NCI-H2171 (cell line): ENCODE data around the gene GGTA1.
"Not testable (repeated sequence)": the region's sequence is repeated elsewhere in the genome, so short reads cannot be mapped to it uniquely, and the experiment has no call there.

Experiments used
- DNase-seq: peaks from one replicate; lab custom pipeline; 2025; lab: John Stamatoyannopoulos, UW

The GGTA1 gene

GRCh38 chr9:121458449-121458848 lies 41.2 kb downstream of the GGTA1 start:
- DNase-seq = not testable (repeated sequence)

DNA sequence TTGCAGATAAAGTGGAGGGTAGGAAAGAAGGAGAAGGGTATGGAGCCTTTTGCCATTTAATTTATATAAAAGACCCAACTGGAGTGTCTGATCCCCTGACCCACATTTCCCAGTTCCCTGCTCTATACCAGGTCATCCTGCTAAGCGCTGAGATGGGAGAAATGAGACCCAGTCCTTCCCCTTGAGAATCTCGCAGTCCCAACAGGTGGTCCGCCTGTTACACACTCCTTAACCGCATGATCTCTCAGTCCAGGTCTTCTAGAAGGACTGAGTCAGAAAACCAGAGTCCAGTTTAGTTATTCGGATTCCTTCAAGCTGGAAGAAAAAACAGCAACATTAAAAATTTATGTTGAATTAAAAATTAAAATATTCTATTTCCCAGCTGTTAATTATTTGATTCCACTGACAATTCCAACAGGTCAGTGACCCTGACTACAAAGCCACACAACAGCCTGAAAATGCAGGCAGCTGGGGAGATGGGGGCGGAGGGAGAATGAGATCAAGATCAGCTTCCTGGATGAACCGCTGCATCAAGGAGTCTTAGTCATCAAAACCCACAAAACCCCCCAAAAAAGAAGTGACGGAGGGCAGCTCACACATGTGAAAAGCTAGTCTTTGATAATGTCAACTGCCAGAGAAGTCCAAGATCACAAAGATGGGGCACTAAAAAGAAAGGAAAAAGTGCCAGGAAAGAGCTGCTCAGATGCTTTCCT lies 44.0 kb downstream of the GGTA1 start:
- DNase-seq = no peak

- DNase-seq = no peak
These were observed 44.7 kb downstream of the GGTA1 start for GRCh38 chr9:121454972-121455371.

DNA sequence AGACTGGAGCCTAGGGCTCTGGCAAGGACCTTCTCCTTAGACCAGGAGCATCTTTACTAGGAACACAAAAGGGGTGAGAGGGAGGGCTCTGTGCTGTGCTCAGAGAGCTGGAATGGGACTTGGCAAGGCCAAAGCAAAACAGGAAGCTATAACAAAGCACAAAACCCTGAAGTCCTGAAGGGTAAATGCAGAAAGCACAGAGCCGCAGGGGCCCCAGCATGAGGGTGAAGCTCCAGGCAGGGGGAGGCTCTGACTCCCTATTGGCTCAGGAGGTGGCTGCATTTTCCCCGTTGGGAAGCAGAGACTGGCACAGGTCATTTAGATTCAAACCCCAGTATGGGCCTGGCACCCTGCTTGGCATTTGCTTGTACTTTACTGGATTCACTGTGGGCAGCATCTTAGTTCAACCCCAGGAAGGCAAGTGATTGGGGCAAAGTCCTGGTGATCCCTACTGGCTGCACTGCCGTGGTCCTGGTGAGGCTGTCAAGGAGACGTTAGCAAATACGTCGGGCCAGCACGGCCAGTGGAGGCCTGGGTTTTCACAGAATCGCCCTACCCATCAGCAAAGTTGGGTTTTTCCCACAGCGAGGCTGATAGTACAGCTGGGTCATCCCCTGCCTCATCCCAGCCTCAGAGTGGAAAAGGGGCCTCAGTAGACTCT lies 46.3 kb downstream of the GGTA1 start:
- no peak for DNase-seq

- no peak for DNase-seq
These were observed 47.6 kb downstream of the GGTA1 start for GRCh38 chr9:121452085-121452484.

DNA sequence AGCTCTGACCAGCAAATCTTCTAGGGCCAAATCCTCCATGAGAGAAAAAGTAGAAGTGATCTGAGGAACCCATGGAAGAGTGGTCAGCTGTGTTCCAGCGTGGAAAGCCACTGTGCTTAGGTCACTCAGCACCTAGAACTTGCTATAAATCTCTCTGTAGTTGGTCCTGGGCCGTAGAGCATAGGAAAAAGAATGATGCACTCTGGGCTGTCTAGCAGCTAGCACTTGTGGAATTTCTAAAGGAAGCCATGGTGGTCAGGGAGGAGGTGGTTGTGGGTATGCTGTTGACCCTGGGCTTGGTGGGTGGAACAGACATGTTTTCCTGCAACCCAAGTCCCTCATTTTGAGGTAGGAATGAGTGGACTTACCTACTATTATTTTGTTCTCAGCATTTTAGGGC lies 48.1 kb downstream of the GGTA1 start:
- no peak for DNase-seq

- DNase-seq = no peak
These were observed 49.4 kb downstream of the GGTA1 start for GRCh38 chr9:121450241-121450640.

- no peak for DNase-seq
These were observed 49.9 kb downstream of the GGTA1 start for GRCh38 chr9:121449786-121450185.

- DNase-seq = no peak
These were observed 52.3 kb downstream of the GGTA1 start for GRCh38 chr9:121447321-121447834.

GRCh38 chr9:121445986-121446385 lies 53.7 kb downstream of the GGTA1 start:
- no peak for DNase-seq

DNA sequence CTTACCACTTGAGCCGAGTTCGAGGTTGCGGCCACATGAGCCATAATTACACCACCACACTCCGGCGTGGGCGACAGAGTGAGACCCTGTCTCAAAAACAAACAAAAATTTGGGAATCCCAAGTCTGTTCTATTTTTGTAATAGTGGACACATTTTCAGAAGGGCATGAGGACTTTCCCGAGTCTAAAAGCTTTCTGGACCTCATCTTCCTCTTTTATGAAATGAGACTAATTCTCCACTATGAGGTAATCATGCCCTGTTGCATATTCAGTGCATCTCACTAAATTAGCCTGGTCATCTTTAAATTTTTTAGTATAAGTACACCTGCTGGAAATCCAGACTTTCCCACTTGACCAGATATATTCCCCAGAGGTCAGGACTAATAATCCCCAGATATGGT lies 55.7 kb downstream of the GGTA1 start:
- no peak for DNase-seq

- DNase-seq = no peak
These were observed 58.5 kb downstream of the GGTA1 start for GRCh38 chr9:121441165-121441564.

- DNase-seq = no peak
These were observed 59.7 kb downstream of the GGTA1 start for GRCh38 chr9:121439711-121440664.

DNA sequence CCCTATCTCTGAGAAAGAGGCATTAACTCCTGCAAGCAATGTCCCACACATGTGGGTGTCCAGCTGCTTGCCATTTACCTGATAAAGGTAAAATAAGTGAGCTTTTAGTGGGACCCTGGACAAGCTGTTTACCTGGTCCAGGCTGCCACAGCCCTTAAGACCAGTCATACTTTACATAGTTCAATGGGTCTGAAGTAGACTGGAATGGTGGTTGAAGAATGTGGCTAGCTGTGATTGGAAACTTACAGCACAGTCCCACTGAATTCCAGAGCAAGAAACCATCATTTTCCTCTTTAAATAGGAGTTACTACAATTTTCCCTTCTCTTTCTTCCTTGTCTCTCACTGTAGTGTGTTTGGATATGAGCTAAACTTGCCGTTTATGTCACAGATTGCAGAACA lies 60.6 kb downstream of the GGTA1 start:
- no peak for DNase-seq

GRCh38 chr9:121437891-121438290 lies 61.8 kb downstream of the GGTA1 start:
- DNase-seq = no peak

GRCh38 chr9:121437046-121437445 lies 62.6 kb downstream of the GGTA1 start:
- DNase-seq = not testable (repeated sequence)

DNA sequence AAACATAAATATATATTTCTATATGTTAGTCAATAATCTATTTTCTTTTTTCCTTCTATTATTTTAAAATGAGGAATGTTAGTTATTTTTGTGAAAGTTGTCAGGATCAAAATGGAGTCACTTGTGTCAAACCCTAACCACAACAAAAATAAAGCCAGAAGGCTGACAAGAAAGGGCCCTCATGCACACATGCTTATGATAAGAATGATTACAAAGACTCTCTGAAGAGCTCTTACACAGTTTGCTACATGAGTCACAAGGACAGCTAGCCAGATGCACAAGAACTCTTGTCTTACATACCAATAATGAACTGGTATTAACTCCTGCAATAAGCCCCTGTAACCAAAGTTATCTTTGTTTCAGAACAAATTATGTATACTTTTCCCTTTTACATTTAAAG lies 64.7 kb downstream of the GGTA1 start:
- no peak for DNase-seq

DNA sequence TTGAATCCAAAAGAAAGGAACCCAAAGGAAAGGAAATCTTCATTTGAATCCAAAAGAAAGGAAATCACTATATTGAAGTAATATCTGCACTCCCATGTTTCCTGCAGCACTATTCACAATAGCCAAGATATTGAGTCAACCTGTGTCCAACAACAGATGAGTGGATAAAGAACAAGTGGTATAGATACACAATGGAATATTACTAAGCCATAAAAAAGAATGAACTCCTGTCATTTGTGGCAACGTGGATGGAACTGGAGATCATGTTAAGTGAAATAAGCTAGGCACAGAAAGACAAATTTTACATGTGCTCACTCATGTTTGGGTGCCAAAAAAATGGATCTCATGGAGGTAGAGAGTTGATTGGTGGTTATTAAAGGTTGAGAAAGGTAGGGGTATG lies 71.7 kb downstream of the GGTA1 start:
- no peak for DNase-seq

- DNase-seq = no peak
These were observed 75.6 kb downstream of the GGTA1 start for GRCh38 chr9:121424024-121424432.

DNA sequence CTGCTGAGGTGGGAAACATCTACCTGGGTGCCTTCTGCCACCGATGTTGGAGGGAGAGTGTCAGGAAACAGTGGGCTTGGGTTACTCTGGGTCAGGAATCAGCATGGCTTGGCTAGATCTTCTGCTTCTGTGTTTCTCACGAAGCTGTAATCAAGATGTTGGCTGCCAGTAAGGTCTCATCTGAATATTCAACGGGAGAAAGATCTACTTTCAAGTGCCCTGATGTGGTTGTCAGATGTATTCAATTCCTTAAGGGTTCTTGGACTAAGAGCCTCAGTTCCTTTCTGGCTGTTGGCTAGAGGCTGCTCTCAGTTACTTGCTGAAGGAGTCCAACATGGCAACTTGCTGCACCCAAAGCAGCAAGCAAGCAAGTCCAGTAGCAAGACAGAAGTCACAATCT lies 87.7 kb downstream of the GGTA1 start:
- no peak for DNase-seq

DNA sequence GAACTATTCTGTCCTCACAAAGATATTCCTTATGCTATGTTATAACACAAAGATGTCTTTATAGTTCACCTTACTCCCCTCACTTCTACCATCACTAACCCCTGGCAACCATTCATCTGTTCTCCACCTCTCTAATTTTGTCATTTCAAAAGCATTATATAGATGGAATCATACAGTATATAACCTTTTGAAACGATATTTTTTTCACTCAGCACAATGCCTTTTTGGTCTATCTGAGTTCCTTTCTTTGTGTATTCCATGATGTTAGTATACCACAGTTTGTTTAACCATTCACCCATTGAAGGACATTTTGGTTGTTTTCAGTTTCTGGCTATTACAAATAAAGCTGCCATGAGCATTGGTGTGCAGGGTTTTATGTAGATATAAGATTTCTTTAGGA lies 93.7 kb downstream of the GGTA1 start:
- DNase-seq = no peak
